Nasal cavity respiratory epithelium epithelial cell of viscerocranial mucosa (primary cell): ENCODE measurements around the gene CLTCL1. TPM values are rescaled to one million over a fixed set of nuclear protein-coding genes. Genes with fewer than 3 reads are reported as not detected.

Source experiments
- total RNA-seq: library from RNA; depleted of rRNA; stranded (reverse); fragments of >200 nt; gene quantifications from 2 replicates; pipeline ENCODE4 v1.2.3, GENCODE V29; 2014

The CLTCL1 gene
- 8.5 and 26.9 TPM in 2 replicates for total RNA-seq

GRCh38 chr22:19291580-19292457, at the start of gene CLTCL1:
TSS of gene CLTCL1 (minus strand) at chr22:19291719. CDS start at chr22:19291641, 78 bp downstream.

DNA sequence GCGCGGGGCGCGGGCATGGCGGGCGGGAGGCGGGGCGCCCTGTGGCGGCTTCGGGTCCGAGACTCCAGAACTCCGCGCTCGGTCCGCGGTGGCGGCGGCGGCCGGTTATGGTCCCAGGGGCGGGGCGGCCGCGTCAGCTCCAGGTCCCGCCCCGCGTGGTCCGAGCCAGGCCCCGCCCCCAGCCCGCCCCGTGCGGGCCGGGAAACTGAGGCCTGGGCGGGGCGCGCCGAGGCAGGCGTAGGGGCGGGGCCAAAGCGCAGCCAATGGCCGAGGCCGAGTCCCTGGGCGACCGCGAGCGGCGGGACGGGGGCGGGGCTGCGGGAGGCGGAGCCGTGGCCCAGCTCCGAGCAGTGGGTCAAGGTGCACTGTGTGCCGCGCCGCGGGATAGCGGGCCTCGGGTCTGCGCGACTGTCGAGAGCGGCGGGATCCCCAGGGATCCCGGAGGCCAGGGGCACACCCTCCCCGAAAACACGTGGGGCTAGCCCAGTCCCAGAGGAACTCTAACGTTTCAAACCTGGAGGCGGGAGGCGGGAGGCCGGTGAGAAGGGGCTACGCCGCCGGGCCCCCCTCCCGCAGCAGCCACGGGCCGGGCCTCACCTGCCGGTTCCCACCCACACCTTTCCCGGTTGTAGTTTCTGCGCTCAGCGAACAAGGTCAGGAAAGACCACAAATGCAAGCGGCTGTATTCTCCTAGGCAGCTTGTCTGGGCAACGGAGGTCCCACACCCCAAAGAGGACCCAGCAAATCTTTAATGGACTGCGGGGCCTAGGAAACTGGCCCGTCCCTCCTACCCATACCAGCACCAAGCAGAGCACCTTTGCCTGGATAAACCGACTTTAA, 112.6 kb downstream of the CLTCL1 start, which contains the start of gene SLC25A1:
SLC25A1 (minus strand) TSS at position 80 of the 840 bp plus-strand sequence; CDS start at position 17, 63 bp downstream.

DNA sequence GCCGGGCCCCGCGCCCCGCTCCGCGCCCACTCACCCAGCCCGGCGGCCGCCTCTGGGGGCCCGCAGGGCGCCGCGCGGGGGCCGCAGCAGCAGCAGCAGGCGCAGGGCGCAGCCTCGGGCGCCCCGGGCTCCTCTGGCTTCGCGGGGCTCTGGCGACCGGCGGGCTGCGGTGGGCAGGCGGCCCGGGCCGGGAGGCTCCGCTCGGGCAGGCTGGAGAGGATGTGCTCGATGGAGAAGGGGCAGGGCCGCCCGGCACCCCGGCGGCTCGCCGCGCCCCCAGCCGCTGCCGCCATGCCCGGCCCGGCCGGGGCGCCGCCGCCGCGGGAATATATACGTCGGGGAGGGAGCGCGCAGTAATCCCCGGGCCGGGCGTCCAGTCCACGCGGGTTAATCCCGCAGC, 141.5 kb downstream of the CLTCL1 start, which contains the start of gene GSC2:
GSC2 (minus strand) TSS at position 302 of the 400 bp plus-strand sequence; CDS start at position 293, 9 bp downstream.

DNA sequence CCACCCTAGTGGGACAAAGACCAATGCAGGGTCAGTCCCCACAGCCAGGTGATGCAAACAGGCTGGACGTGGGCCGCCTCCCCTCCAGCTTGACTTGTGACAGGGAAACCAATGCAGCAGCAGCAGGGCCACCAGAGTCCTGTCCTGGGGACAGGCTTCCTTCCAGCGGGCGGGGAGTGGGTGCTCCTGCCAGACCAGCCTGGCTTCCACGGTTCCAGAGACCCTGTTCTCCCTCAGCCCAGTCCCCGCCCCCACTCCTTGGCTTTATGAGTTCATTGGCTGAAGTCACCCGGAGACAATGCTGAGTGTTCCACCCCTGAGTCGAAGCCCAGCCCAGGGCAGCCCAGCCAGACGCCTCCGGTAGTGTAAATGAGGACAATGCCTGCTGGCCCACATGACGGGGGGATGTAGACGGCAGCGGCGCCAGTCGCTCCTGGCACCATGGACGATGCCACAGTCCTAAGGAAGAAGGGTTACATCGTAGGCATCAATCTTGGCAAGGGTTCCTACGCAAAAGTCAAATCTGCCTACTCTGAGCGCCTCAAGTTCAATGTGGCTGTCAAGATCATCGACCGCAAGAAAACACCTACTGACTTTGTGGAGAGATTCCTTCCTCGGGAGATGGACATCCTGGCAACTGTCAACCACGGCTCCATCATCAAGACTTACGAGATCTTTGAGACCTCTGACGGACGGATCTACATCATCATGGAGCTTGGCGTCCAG, 160.4 kb downstream of the CLTCL1 start, which contains the start of gene TSSK2:
TSSK2 (plus strand) TSS at position 350 of the 726 bp plus-strand sequence; CDS start at position 442, 92 bp downstream.

Other genes with a start within 250 kb of the CLTCL1 start
- gene DGCR2, start 169.3 kb downstream of the CLTCL1 start, total RNA-seq = 64.9 and 90.3 TPM in 2 replicates
- gene TSSK2, start 160.4 kb downstream of the CLTCL1 start, total RNA-seq = under 0.01 TPM in 1 of 2 replicates, not detected in the other
- gene ESS2, start 147.1 kb downstream of the CLTCL1 start, total RNA-seq = 7.9 and 11.7 TPM in 2 replicates
- not detected in 2 replicates for gene GSC2, start 141.4 kb downstream of the CLTCL1 start, total RNA-seq
- gene SLC25A1, start 113.0 kb downstream of the CLTCL1 start, total RNA-seq = 62.9 and 78.9 TPM in 2 replicates
- gene HIRA, start 140.0 kb upstream of the CLTCL1 start, total RNA-seq = 19.8 and 40.2 TPM in 2 replicates
- 46.2 and 56.7 TPM in 2 replicates for gene MRPL40, start 140.8 kb upstream of the CLTCL1 start, total RNA-seq
- 23.9 and 24.7 TPM in 2 replicates for gene C22orf39, start 156.0 kb upstream of the CLTCL1 start, total RNA-seq
- gene UFD1, start 187.5 kb upstream of the CLTCL1 start, total RNA-seq = 62.5 and 76.9 TPM in 2 replicates
- gene CDC45, start 188.2 kb upstream of the CLTCL1 start, total RNA-seq = 0.21 and 0.68 TPM in 2 replicates
- 1.0 TPM in 1 of 2 replicates, not detected in the other for gene CLDN5, start 232.7 kb upstream of the CLTCL1 start, total RNA-seq